ENCODE data around the gene VWA5B1.
A peak's percentile ranks its signal among the peaks of the same experiment; 100 is the strongest.

The VWA5B1 gene

GRCh38 chr1:20366463-20367115, 75.9 kb downstream of the VWA5B1 start:
- peak; percentile 35 for DNase-seq (ENCODE audit: low spot score)

GRCh38 chr1:20367116-20367585, 76.5 kb downstream of the VWA5B1 start:
- DNase-seq (ENCODE audit: low spot score) = peak; percentile 85

GRCh38 chr1:20367626-20368025, 77.0 kb downstream of the VWA5B1 start:
- no peak for DNase-seq (ENCODE audit: low spot score)

GRCh38 chr1:20368866-20369470, 78.3 kb downstream of the VWA5B1 start:
- no peak for DNase-seq (ENCODE audit: low spot score)

- DNase-seq (ENCODE audit: low spot score) = no peak
These were observed 80.0 kb downstream of the VWA5B1 start for GRCh38 chr1:20370698-20371097.

GRCh38 chr1:20371411-20371810, 80.7 kb downstream of the VWA5B1 start:
- DNase-seq (ENCODE audit: low spot score) = no peak

- no peak for DNase-seq (ENCODE audit: low spot score)
These were observed 81.2 kb downstream of the VWA5B1 start for GRCh38 chr1:20371883-20372282.

- DNase-seq (ENCODE audit: low spot score) = no peak
These were observed 82.0 kb downstream of the VWA5B1 start for GRCh38 chr1:20372676-20373075.

- no peak for DNase-seq (ENCODE audit: low spot score)
These were observed 82.6 kb downstream of the VWA5B1 start for GRCh38 chr1:20373286-20373685.

GRCh38 chr1:20373764-20374163, 83.1 kb downstream of the VWA5B1 start:
- DNase-seq (ENCODE audit: low spot score) = no peak

- no peak for DNase-seq (ENCODE audit: low spot score)
These were observed 84.9 kb downstream of the VWA5B1 start for GRCh38 chr1:20375563-20375962.

GRCh38 chr1:20376171-20376570, 85.5 kb downstream of the VWA5B1 start:
- no peak for DNase-seq (ENCODE audit: low spot score)

- DNase-seq (ENCODE audit: low spot score) = peak; percentile 74
These were observed 86.3 kb downstream of the VWA5B1 start for GRCh38 chr1:20376880-20377494.

- DNase-seq (ENCODE audit: low spot score) = no peak
These were observed 87.0 kb downstream of the VWA5B1 start for GRCh38 chr1:20377516-20378270.

- DNase-seq (ENCODE audit: low spot score) = no peak
These were observed 88.4 kb downstream of the VWA5B1 start for GRCh38 chr1:20379075-20379474.

- peak; percentile 39 for DNase-seq (ENCODE audit: low spot score)
These were observed 89.5 kb downstream of the VWA5B1 start for GRCh38 chr1:20380175-20380574.

GRCh38 chr1:20380616-20381035, 90.0 kb downstream of the VWA5B1 start:
- peak; percentile 79 for DNase-seq (ENCODE audit: low spot score)

GRCh38 chr1:20381045-20381641, 90.5 kb downstream of the VWA5B1 start:
- DNase-seq (ENCODE audit: low spot score) = no peak

GRCh38 chr1:20381961-20382360, 91.3 kb downstream of the VWA5B1 start:
- DNase-seq (ENCODE audit: low spot score) = no peak

GRCh38 chr1:20382711-20383110, 92.0 kb downstream of the VWA5B1 start:
- no peak for DNase-seq (ENCODE audit: low spot score)

GRCh38 chr1:20383631-20384030, 93.0 kb downstream of the VWA5B1 start:
- DNase-seq (ENCODE audit: low spot score) = no peak

GRCh38 chr1:20385630-20386029, 95.0 kb downstream of the VWA5B1 start:
- DNase-seq (ENCODE audit: low spot score) = no peak
